Body of pancreas (tissue), 4 donors: ENCODE data around the gene KRTAP2-4.

Source experiments
- POLR2A ChIP-seq, 3 donors: fragments of 450-650 bp; IDR thresholded peaks; one replicate each; pipeline ENCODE4 v1.6.1; 2016; ENCODE audit warnings: antibody characterized with exemption in 3 of 3, mild to moderate bottlenecking in 2 of 3
- TF ChIP-seq, protein P1 (sequence below), 7 experiments: fragments of 450-650 bp in 4 of 7; fragments of 200-600 bp in 3 of 7; sonication (generic) in 3 of 7; IDR thresholded peaks; one replicate each; pipeline ENCODE4 v1.5.1; 2016 to 2019; ENCODE audit warnings: antibody characterized with exemption in 7 of 7

DNA sequence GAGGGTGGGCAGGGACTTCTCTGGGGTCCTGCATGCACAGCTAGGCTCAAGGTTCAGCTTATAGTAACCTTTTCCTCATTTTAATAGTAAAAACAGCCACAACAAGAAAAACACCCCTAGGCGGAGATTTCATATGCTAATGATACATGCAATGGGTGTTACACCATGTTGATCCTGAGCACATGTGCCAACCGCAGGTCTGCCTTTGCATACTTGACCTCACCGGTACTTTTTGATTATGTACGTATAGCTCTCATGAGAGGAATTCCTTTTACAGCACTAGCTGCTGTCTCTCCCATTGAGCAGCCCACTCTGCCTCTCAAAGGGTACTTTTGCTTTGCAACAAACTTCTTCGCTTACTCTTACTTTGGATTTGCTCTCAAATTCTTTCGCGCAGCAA is 30.4 kb upstream of the KRTAP2-4 start:
- TF ChIP-seq, protein P1, sequence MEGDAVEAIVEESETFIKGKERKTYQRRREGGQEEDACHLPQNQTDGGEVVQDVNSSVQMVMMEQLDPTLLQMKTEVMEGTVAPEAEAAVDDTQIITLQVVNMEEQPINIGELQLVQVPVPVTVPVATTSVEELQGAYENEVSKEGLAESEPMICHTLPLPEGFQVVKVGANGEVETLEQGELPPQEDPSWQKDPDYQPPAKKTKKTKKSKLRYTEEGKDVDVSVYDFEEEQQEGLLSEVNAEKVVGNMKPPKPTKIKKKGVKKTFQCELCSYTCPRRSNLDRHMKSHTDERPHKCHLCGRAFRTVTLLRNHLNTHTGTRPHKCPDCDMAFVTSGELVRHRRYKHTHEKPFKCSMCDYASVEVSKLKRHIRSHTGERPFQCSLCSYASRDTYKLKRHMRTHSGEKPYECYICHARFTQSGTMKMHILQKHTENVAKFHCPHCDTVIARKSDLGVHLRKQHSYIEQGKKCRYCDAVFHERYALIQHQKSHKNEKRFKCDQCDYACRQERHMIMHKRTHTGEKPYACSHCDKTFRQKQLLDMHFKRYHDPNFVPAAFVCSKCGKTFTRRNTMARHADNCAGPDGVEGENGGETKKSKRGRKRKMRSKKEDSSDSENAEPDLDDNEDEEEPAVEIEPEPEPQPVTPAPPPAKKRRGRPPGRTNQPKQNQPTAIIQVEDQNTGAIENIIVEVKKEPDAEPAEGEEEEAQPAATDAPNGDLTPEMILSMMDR (IDR thresholded peaks at IDR 0.05): no peak
- no peak for TF ChIP-seq POLR2A (IDR thresholded peaks at IDR 0.05)
